NT2/D1 (cell line): Measurements from ENCODE around the gene SPOPL.

ENCODE experiments used
- YY1 ChIP-seq: IDR thresholded peaks from 2 replicates; pipeline ENCODE4 v1.6.1; 2011; ENCODE audit not compliant: insufficient read length, insufficient read depth
- ZNF274 ChIP-seq: IDR thresholded peaks from 2 replicates; pipeline ENCODE4 v1.6.1; 2011; ENCODE audit warnings: mild to moderate bottlenecking, low read depth, low read length

DNA sequence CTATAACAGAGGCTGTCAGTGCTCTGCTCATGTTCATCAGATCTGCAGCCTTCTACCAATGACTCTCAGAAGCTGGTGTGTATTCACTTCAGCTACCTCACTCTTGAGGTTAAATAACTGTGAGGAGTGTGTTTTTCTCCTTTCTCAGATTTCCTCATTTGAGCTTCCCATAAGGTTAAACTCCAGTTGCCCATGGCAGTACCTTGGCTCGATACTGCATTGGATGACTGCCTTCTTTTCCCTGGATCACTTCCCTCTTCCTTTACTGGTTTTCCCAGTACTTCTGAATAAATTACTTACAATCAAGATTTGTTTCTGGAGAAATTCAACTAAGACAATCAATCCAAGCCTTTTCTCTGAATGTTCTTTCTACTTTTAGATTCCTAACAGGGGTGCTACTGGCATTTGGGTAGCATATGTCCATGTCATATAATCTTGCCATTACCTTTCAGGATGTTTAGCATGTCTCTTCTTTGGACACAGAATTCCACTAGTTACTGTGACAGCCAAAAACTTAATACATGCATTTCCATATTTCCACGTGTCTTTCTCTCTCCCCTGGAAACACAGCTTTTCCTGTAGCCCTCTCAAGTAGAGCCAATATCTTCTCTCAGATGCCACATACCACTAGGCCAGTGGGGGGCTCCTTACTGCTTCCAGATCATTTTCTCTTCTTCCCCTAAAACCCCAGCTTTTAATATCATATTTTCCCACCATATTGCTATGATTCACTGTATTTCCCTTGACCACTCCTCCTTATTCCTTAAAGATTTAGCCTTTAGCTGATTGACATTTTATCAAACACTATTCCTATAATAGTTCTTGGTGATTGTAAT, 15.0 kb upstream of the SPOPL start:
- TF ChIP-seq ZNF274 (no peak), YY1 (no peak)
